ENCODE results near the gene JMJD1C.

- TF ChIP-seq POLR2AphosphoS5 (IDR thresholded peaks at IDR 0.05; ENCODE audit: low read depth, low read length) (no peak), SRF (IDR thresholded peaks at IDR 0.05; ENCODE audit: low read depth) (no peak), ZNF274 (IDR thresholded peaks at IDR 0.05; ENCODE audit: low read depth, low read length) (no peak), CTCF (IDR thresholded peaks at IDR 0.05 in 2 of 3, conservative IDR thresholded peaks at IDR 0.05 in 1 of 3; ENCODE audit: borderline replicate concordance in 1 of 3, insufficient read depth in 1 of 3, low read depth in 2 of 3, low read length in 2 of 3) (no peak), CBX3 (IDR thresholded peaks at IDR 0.05; ENCODE audit: low read depth) (no peak), ZFX (IDR thresholded peaks at IDR 0.05) (no peak), EZH2 (IDR thresholded peaks at IDR 0.05) (no peak), POLR2A (IDR thresholded peaks at IDR 0.05; ENCODE audit: borderline replicate concordance, extremely low read depth, insufficient read depth, insufficient read length) (no peak), EZH2phosphoT487 (IDR thresholded peaks at IDR 0.05; ENCODE audit: borderline replicate concordance) (no peak)
- TF ChIP-seq, protein P1, sequence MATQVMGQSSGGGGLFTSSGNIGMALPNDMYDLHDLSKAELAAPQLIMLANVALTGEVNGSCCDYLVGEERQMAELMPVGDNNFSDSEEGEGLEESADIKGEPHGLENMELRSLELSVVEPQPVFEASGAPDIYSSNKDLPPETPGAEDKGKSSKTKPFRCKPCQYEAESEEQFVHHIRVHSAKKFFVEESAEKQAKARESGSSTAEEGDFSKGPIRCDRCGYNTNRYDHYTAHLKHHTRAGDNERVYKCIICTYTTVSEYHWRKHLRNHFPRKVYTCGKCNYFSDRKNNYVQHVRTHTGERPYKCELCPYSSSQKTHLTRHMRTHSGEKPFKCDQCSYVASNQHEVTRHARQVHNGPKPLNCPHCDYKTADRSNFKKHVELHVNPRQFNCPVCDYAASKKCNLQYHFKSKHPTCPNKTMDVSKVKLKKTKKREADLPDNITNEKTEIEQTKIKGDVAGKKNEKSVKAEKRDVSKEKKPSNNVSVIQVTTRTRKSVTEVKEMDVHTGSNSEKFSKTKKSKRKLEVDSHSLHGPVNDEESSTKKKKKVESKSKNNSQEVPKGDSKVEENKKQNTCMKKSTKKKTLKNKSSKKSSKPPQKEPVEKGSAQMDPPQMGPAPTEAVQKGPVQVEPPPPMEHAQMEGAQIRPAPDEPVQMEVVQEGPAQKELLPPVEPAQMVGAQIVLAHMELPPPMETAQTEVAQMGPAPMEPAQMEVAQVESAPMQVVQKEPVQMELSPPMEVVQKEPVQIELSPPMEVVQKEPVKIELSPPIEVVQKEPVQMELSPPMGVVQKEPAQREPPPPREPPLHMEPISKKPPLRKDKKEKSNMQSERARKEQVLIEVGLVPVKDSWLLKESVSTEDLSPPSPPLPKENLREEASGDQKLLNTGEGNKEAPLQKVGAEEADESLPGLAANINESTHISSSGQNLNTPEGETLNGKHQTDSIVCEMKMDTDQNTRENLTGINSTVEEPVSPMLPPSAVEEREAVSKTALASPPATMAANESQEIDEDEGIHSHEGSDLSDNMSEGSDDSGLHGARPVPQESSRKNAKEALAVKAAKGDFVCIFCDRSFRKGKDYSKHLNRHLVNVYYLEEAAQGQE (IDR thresholded peaks at IDR 0.05; ENCODE audit: low read depth): no peak
- TF ChIP-seq, protein P2, sequence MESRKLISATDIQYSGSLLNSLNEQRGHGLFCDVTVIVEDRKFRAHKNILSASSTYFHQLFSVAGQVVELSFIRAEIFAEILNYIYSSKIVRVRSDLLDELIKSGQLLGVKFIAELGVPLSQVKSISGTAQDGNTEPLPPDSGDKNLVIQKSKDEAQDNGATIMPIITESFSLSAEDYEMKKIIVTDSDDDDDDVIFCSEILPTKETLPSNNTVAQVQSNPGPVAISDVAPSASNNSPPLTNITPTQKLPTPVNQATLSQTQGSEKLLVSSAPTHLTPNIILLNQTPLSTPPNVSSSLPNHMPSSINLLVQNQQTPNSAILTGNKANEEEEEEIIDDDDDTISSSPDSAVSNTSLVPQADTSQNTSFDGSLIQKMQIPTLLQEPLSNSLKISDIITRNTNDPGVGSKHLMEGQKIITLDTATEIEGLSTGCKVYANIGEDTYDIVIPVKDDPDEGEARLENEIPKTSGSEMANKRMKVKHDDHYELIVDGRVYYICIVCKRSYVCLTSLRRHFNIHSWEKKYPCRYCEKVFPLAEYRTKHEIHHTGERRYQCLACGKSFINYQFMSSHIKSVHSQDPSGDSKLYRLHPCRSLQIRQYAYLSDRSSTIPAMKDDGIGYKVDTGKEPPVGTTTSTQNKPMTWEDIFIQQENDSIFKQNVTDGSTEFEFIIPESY (IDR thresholded peaks at IDR 0.05; ENCODE audit: extremely low read depth, insufficient replicate concordance, low read length): no peak
Measured at GRCh38 chr10:63247771-63248170, 218.0 kb downstream of the JMJD1C start.

All from HCT116 (cell line).